PFSK-1 (cell line): Measurements from ENCODE around the gene PPIE.

ENCODE experiments used
- POLR2AphosphoS5 ChIP-seq: IDR thresholded peaks from 2 replicates; pipeline ENCODE4 v1.6.1; 2012; ENCODE audit warnings: low read depth, mild to moderate bottlenecking, control low read depth, low read length, moderate library complexity
- REST ChIP-seq, 2 experiments: IDR thresholded peaks; 2 replicates each; pipeline versions ENCODE4 v1.6.1 to v1.8.0; 2011 to 2012; ENCODE audit warnings: low read depth in 2 of 2, low read length in 2 of 2, control low read depth in 1 of 2, inconsistent platforms in 1 of 2, mild to moderate bottlenecking in 1 of 2, moderate library complexity in 1 of 2; ENCODE audit not compliant: insufficient read depth in 1 of 2
- TAF1 ChIP-seq: IDR thresholded peaks from 2 replicates; pipeline ENCODE4 v1.6.1; 2012; ENCODE audit warnings: low read length, control low read depth, borderline replicate concordance; ENCODE audit not compliant: insufficient read depth

GRCh38 chr1:39698568-39698967, 40.1 kb upstream of the PPIE start:
- TF ChIP-seq POLR2AphosphoS5 (no peak), REST (IDR thresholded peaks at IDR 0.05; ENCODE audit: insufficient read depth in 1 of 2, low read depth in 2 of 2, low read length in 2 of 2) (no peak), TAF1 (no peak)
